HG02970 (cell line): ENCODE results near the gene IFTAP.
"Not testable (repeated sequence)": the region's sequence is repeated elsewhere in the genome, so short reads cannot be mapped to it uniquely, and the experiment has no call there.

Experiments
- ATAC-seq: cut with Tn5 transposase; IDR thresholded peaks from one replicate; pipeline ENCODE4 v1.9.1; 2021; ENCODE audit warnings: mild to moderate bottlenecking, moderate library complexity, moderate number of reproducible peaks; ENCODE audit not compliant: unreplicated experiment, low FRiP score

IFTAP gene

GRCh38 chr11:36594316-36594989 lies at the start of gene IFTAP:
IFTAP (plus strand) TSS chr11:36594502; CDS start chr11:36610104, 15,602 bp downstream.
- ATAC-seq: no peak

- ATAC-seq: no peak
These were observed 43.8 kb upstream of the IFTAP start for GRCh38 chr11:36550385-36551115.

GRCh38 chr11:36557390-36557789 lies 36.9 kb upstream of the IFTAP start:
- not testable (repeated sequence) for ATAC-seq

- ATAC-seq: no peak
These were observed 36.3 kb upstream of the IFTAP start for GRCh38 chr11:36557991-36558390.

GRCh38 chr11:36558571-36559413 lies 35.5 kb upstream of the IFTAP start:
- ATAC-seq: no peak

GRCh38 chr11:36564376-36565030 lies 29.8 kb upstream of the IFTAP start:
- ATAC-seq: no peak

- no peak for ATAC-seq
These were observed 29.2 kb upstream of the IFTAP start for GRCh38 chr11:36565031-36565610.

- no peak for ATAC-seq
These were observed 27.8 kb upstream of the IFTAP start for GRCh38 chr11:36566407-36567053.

GRCh38 chr11:36567694-36568093 lies 26.6 kb upstream of the IFTAP start, which contains the start of gene RAG1:
RAG1 (plus strand) TSS chr11:36568007; CDS start chr11:36573305, 5,298 bp downstream.
- ATAC-seq: no peak

GRCh38 chr11:36569095-36569494 lies 25.2 kb upstream of the IFTAP start:
- no peak for ATAC-seq

- ATAC-seq: no peak
These were observed 19.8 kb upstream of the IFTAP start for GRCh38 chr11:36574486-36574885.

GRCh38 chr11:36577373-36577772 lies 16.9 kb upstream of the IFTAP start:
- no peak for ATAC-seq

- no peak for ATAC-seq
These were observed 16.4 kb upstream of the IFTAP start for GRCh38 chr11:36577859-36578258.

GRCh38 chr11:36578458-36578857 lies 15.8 kb upstream of the IFTAP start:
- ATAC-seq: no peak

GRCh38 chr11:36581536-36581935 lies 12.8 kb upstream of the IFTAP start:
- ATAC-seq: no peak

GRCh38 chr11:36583667-36584066 lies 10.6 kb upstream of the IFTAP start:
- ATAC-seq: no peak

GRCh38 chr11:36586543-36586942 lies 7.8 kb upstream of the IFTAP start:
- no peak for ATAC-seq

GRCh38 chr11:36588099-36588498 lies 6.2 kb upstream of the IFTAP start:
- no peak for ATAC-seq

GRCh38 chr11:36590513-36590912 lies 3.8 kb upstream of the IFTAP start:
- no peak for ATAC-seq

GRCh38 chr11:36591433-36591832 lies 2.9 kb upstream of the IFTAP start:
- ATAC-seq: no peak
